GM12891 (cell line): ENCODE results near the gene ENTHD1.

Experiments used
- DNase-seq: peaks from one replicate; pipeline ENCODE4 v3.0.0; 2011; ENCODE audit warnings: low spot score; ENCODE audit not compliant: insufficient read length
- FAIRE-seq: peaks from 2 replicates; lab custom pipeline; 2011; peaks lifted over from hg19 to GRCh38; lab: Jason Lieb, UNC
- PAX5 ChIP-seq: IDR thresholded peaks from 2 replicates; pipeline ENCODE4 v1.6.1; 2011; ENCODE audit warnings: low read length, moderate library complexity, mild to moderate bottlenecking; ENCODE audit not compliant: insufficient read depth, severe bottlenecking
- POLR2A ChIP-seq: IDR thresholded peaks from 2 replicates; pipeline ENCODE4 v1.6.1; 2011; ENCODE audit warnings: low read depth, low read length, control low read depth
- POLR2AphosphoS5 ChIP-seq: IDR thresholded peaks from 2 replicates; pipeline ENCODE4 v1.6.1; 2011; ENCODE audit warnings: low read depth, low read length, control low read depth
- POU2F2 ChIP-seq: IDR thresholded peaks from 2 replicates; pipeline ENCODE4 v1.6.1; 2011; ENCODE audit warnings: low read depth, mild to moderate bottlenecking, control low read depth, low read length, moderate library complexity
- SPI1 ChIP-seq: IDR thresholded peaks from 2 replicates; pipeline ENCODE4 v1.6.1; 2011; ENCODE audit warnings: low read depth, low read length, control low read depth
- TAF1 ChIP-seq: IDR thresholded peaks from 2 replicates; pipeline ENCODE4 v1.6.1; 2011; ENCODE audit warnings: low read depth, low read length, control low read depth

ENTHD1 gene

GRCh38 chr22:39700565-39700964 lies 193.0 kb downstream of the ENTHD1 start:
- FAIRE-seq = no peak
- DNase-seq = no peak
- TF ChIP-seq SPI1 (no peak), PAX5 (no peak), TAF1 (no peak), POLR2AphosphoS5 (no peak), POLR2A (no peak), POU2F2 (no peak)

- FAIRE-seq (no peak), DNase-seq (no peak)
- TF ChIP-seq TAF1 (no peak), SPI1 (no peak), POLR2A (no peak), POLR2AphosphoS5 (no peak), POU2F2 (no peak), PAX5 (no peak)
Observed at GRCh38 chr22:39699631-39700360, 193.8 kb downstream of the ENTHD1 start.

- no peak for DNase-seq
- FAIRE-seq = no peak
Observed at GRCh38 chr22:39697790-39698430, 195.7 kb downstream of the ENTHD1 start.

GRCh38 chr22:39693943-39694500 lies 199.5 kb downstream of the ENTHD1 start:
- DNase-seq = no peak
- FAIRE-seq = no peak
- TF ChIP-seq POLR2AphosphoS5 (no peak), SPI1 (no peak), PAX5 (no peak), POLR2A (no peak), POU2F2 (no peak), TAF1 (no peak)

More at GRCh38 chr22:39697790-39698430, 195.7 kb downstream of the ENTHD1 start:
- no peak for TF ChIP-seq POLR2A
- TF ChIP-seq SPI1 = no peak
- no peak for TF ChIP-seq POU2F2
- TF ChIP-seq POLR2AphosphoS5 = no peak
